Measurements from ENCODE around the gene CNNM2. TPM values are rescaled to one million over a fixed set of nuclear protein-coding genes. Genes with fewer than 3 reads are reported as not detected.

The CNNM2 gene
- total RNA-seq, 1 donor from 2014 or later = 14.3 TPM

- no peak for DNase-seq
- Mint-ChIP-seq H3K9me3 (ENCODE audit: unreplicated experiment) (peaks cover 2% of the 10 kb centered on the region), H3K4me1 (ENCODE audit: low read depth, unreplicated experiment) (no peaks in the 10 kb centered on the region), H3K36me3 (ENCODE audit: unreplicated experiment) (no peaks in the 10 kb centered on the region), H3K27me3 (ENCODE audit: unreplicated experiment) (peaks cover 3% of the 10 kb centered on the region), H3K27ac (ENCODE audit: unreplicated experiment) (no peak overlapping the region), H3K4me3 (ENCODE audit: unreplicated experiment) (no peak overlapping the region)
- TF ChIP-seq CTCF (IDR thresholded peaks at IDR 0.05; ENCODE audit: partially characterized antibody, unreplicated experiment) = no peak
These were observed 164.6 kb downstream of the CNNM2 start for GRCh38 chr10:103082683-103083082.

GRCh38 chr10:103083266-103083976, 165.3 kb downstream of the CNNM2 start:
- Mint-ChIP-seq H3K36me3 (ENCODE audit: unreplicated experiment) (no peaks in the 10 kb centered on the region), H3K27ac (ENCODE audit: unreplicated experiment) (no peak overlapping the region), H3K9me3 (ENCODE audit: unreplicated experiment) (peaks cover 2% of the 10 kb centered on the region), H3K4me1 (ENCODE audit: low read depth, unreplicated experiment) (no peaks in the 10 kb centered on the region), H3K27me3 (ENCODE audit: unreplicated experiment) (peaks cover 3% of the 10 kb centered on the region), H3K4me3 (ENCODE audit: unreplicated experiment) (no peak overlapping the region)
- DNase-seq = no peak
- no peak for TF ChIP-seq CTCF (IDR thresholded peaks at IDR 0.05; ENCODE audit: partially characterized antibody, unreplicated experiment)

- TF ChIP-seq CTCF (IDR thresholded peaks at IDR 0.05; ENCODE audit: partially characterized antibody, unreplicated experiment) = no peak
- Mint-ChIP-seq H3K36me3 (ENCODE audit: unreplicated experiment) (no peaks in the 10 kb centered on the region), H3K27me3 (ENCODE audit: unreplicated experiment) (peaks cover 3% of the 10 kb centered on the region), H3K27ac (ENCODE audit: unreplicated experiment) (no peak overlapping the region), H3K4me1 (ENCODE audit: low read depth, unreplicated experiment) (no peaks in the 10 kb centered on the region), H3K9me3 (ENCODE audit: unreplicated experiment) (no peaks in the 10 kb centered on the region), H3K4me3 (ENCODE audit: unreplicated experiment) (no peak overlapping the region)
- no peak for DNase-seq
These were observed 165.9 kb downstream of the CNNM2 start for GRCh38 chr10:103083977-103084320.

- DNase-seq = no peak
These were observed 168.2 kb downstream of the CNNM2 start for GRCh38 chr10:103086261-103086660.

More at GRCh38 chr10:103086261-103086660, 168.2 kb downstream of the CNNM2 start:
- no peak for TF ChIP-seq CTCF (IDR thresholded peaks at IDR 0.05; ENCODE audit: partially characterized antibody, unreplicated experiment)
- Mint-ChIP-seq H3K36me3 (ENCODE audit: unreplicated experiment) (no peaks in the 10 kb centered on the region), H3K4me3 (ENCODE audit: unreplicated experiment) (no peak overlapping the region), H3K9me3 (ENCODE audit: unreplicated experiment) (no peaks in the 10 kb centered on the region), H3K27me3 (ENCODE audit: unreplicated experiment) (peaks cover 3% of the 10 kb centered on the region), H3K27ac (ENCODE audit: unreplicated experiment) (no peak overlapping the region), H3K4me1 (ENCODE audit: low read depth, unreplicated experiment) (no peaks in the 10 kb centered on the region)

Data from glutamatergic neuron (in vitro differentiated cells).